Activated T-cell treated with anti-CD3 and anti-CD28 coated beads, Interleukin-2, amount 50 U/mL, for 48 hours (primary cell): ENCODE data around the gene NCKAP1.
A peak's percentile ranks its signal among the peaks of the same experiment; 100 is the strongest.
"Not testable (repeated sequence)": the region's sequence is repeated elsewhere in the genome, so short reads cannot be mapped to it uniquely, and the experiment has no call there.

Experiments
- DNase-seq, 2 experiments: peaks; one replicate each; pipeline ENCODE4 v3.0.0-alpha.2; 2020

Gene NCKAP1

DNA sequence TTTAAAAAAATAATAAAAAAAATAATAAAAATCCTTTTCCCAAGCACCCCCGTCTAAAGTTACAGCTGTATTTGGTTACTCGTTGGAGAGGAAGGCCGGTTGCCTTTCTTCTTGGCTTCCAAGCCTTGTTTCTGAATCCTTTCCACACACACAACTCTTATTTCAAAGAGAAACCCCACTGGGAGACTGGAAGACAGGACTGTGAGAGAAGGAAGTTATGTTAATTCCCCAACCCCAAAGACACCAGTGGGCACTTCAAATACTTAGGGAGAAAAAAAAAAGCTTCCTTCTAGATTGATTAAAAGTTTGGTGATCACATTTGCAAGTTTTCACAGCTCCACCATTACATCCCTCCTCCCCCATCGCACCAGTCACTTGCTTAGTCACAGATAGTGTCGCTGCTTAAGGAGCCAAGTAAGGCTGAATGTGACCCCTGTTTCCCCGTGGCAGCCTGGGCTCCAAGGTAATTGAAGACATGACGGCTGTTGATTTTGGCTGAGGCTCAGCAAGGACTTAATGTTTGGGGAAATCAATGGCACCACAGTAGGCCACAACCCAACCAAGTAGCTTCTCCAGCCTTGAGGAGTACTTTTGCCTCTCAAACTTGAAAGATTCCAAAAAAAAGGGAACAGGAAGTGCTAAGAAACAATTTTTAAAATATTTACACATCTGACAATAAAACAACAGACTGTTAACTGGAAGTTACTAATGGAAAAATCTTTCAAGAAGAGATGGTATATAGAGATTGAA lies 131.0 kb downstream of the NCKAP1 start:
- no peak for DNase-seq

DNA sequence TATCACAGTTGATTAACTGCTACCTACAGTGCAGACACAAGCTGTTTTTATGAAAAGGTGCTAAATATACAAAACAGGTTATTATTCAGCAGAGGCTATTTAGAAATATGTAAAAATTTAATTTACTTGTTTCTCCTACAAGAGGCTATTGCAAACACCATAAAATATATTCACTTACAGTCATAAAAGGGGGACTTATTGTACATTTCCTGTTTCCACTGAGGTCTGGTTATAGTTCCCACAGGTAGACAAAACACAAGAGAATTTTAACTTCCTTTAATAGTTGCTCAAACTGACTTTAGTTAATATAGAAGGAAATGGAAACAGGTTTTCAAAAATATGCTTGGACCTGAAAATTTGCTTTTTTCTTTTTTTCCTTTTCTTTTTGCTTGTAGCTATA lies 131.8 kb downstream of the NCKAP1 start:
- no peak for DNase-seq

DNA sequence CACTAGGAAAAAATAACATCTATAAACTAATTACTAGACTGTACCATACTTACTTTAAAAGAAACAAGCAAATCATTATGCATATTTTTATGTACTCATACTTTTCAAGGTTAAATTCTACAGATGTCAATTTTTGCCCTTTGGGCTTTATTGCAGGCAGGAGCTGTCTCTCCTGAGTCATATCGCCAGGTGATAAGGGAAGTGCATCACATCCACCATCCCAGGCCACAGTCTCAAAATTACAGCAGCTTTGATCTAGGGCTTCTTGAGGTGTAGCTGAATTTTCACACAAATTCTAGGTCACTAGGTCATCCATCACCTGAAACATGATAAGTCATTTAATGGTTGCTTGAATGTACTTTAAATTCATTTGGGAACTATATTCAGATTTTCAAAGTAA lies 133.4 kb downstream of the NCKAP1 start:
- DNase-seq: no peak

DNA sequence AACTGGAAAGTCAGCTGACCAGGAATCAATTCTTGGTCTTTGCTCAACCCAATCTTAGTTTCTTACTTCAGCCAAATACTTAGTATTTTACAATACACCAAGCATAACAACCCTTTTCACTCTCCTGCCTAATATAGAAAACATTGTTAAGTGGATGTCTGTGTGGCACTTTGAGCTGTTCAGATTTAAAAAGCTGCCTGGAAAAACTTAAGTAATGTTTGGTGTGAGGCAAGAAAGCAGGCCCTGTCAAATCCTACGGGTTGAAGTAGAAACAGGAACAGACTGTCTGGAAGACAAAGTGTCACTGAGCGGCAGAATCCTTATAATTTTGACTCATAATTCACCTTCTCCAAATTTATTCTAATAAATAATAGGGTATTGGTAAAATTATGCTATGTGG lies 134.7 kb downstream of the NCKAP1 start:
- no peak for DNase-seq

DNA sequence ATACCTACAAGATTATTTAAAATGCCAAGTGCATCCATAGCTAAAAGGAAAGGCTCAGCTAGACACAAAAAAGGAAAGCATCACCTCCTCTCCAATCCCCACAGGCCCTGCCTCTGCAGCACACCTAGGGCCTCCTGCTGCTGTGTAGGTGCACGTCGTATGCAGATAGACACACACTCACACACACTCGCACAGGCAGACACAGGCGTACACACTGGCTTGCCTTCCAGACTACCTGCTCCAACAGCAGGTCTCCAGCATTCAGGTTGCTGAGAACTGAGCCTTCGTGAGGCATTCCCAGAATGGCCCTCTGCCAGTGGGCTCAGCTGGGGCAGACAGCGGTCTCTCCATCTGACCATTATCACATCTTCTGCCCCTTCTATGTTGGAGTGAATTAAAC lies 136.5 kb downstream of the NCKAP1 start:
- no peak for DNase-seq

DNA sequence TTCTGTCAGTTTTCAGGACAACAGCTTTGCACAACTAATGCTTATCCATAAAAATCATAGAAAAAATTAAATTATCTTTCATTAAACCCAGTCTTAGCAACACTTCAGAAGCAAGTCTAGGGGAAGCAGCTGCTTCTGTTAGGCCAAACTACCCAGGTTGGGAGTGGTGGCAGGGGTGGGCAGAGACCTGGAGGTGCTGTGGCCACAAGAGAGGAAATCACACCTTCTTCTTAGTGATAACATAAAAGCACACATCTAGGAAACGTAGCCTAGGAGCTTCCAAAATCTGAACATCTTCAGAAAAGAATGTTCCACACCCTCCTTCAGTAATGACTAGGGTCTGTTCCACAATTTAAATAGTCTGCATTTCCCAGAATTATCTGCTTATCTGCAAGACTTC lies 139.5 kb downstream of the NCKAP1 start:
- no peak for DNase-seq

DNA sequence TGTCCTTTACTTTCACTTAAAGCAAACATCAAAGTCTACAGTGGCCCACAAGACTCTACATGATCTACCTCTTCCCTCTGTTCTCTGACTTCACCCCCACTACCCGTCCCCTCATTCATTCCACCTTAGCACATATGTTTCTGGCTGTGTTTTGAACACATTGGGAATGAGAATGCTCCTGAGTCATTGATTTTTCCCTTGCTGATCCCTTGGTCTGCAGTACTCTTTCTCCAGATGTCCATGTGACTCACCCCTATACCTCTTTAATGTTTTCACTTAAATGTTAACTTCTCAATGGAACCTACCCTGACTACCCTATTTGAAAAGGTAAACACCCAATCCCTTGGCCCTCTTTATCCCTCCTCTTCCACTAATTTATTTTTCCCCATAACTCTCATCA lies 141.1 kb downstream of the NCKAP1 start:
- DNase-seq: no peak

DNA sequence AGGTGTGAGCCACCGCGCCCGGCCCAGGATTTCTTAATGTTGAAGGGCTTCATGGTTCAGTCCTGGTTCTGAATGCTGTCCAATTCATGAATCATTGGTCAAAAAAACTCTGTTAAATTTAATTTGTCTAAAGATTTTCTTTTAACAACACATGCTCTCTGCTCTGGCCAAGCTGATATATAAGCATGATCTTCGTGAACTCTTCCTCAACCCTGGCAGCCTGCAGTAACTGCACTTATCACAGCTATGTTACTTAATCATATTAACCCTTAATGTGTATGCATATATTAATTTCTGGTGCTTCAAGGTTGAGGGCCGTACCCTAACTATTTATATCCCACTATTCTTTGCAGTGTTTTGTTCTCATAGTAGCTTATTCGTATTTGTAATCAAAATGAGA lies 142.5 kb downstream of the NCKAP1 start:
- no peak for DNase-seq

DNA sequence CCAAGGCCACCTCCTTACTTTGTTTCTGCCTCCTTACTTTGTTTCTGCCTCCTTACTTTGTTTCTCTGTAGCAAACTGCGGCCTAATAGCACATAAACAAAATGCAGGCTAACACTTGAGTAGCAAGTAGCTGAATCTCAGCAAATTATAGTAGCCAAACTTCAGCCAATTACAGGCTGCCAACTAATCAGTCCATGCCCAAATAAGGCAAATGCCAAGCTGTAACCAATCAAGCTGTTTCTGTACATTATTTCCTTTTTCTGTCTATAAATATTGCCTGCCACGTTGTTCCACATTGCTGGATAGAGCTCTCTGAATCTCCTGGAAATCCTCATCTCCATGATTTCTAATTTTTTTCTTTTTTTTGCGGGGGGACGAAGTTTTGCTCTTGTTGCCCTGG lies 143.1 kb downstream of the NCKAP1 start:
- no peak for DNase-seq

DNA sequence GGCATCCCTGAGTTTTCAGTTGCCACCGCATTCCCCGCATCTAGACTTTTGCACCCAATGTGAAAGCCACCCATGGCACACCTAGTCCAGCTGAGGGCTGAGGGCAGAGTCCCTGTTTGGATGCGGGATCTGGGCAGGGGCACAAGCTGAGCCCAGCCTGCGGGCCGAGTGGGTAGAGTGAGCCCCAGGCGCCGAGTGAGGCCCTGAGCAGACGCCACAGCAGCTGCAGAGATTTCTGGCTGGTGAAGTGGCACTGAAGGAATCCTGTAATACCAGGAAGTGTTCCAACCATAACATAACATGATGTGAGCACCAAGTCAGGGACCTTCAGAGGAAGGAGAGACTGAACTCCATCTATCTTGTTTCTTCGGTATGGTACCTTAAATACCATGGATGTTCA lies 144.1 kb downstream of the NCKAP1 start:
- no peak for DNase-seq

DNA sequence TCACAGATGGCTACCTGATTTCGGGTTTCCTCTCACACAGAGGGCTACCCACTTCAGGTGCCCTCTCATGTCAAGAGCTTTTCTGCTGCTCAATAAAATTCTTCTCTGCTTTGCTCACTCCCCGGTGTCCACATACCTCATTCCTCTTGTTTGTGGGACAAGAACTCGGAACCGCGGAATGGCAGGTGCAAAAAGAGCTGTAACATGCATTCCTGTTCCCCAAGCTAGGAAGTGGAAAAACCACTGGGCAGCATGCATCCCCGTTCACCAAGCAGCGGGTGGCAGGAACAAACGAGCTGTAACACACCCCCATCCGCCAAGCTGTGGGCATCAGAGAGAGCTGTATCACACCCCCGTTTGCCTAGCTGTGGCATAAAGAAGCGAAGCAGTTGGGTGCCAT lies 144.6 kb downstream of the NCKAP1 start:
- no peak for DNase-seq

DNA sequence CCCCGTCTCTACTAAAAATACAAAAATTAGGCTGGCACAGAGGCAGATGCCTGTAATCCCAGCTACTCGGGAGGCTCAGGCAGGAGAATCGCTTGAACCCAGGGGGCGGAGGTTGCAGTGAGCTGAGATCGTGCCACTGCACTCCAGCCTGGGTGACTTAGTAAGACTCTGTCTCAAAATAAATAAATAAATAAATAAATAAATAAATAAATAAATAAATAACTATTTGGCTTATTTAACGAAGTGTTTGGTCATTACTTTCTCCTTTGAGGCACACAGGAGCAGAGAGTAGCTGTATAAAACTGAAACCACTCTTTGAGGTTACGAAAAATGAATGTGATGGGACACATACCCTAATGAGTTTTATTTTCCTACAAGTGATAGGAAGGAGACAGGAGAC lies 145.2 kb downstream of the NCKAP1 start:
- DNase-seq: not testable (repeated sequence)

DNA sequence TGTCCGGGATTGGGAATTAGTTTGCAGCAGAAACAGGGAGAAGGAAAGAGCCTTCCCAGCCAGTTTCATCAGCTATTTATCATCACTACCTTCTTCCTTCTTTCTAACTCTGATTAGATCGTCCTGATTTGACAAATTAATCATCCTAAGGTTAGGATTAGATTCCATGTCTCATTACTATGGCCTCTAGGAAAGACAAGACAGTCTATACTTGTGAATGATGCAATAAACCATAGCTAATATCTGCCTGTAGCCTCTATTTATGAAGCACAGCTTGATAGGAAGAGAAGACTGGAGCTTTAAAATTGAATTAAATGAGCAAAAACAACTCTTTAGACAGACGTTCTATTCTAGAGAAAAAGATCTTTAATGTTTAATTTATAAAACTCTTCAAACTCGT lies 146.6 kb downstream of the NCKAP1 start:
- DNase-seq: no peak

DNA sequence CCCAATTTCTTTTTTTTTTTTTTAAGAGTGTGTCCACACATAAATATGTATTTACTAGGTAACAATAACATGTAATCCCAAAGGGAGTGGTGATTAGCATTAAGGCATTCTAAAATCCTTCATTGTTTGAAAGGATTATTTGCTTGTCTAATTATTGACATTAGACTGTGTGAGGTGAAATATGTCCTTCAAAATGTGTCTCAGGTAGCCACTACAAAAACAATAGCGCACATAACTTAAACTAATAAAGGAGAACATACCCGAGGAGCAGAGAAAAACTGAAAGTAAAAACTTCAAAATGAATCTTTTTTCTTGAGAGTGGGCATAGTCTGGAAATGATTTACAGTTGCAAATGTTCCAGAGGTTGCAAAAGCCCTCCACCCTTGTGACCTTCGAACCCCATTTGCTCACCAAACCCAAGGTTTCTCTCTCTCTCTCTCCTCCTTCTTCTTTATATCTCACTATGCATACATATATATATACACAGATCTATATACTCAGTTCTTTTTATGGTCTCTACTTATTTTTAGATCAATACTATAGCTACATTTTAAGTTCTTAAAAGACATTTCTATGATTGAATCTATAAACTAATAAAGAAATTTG lies 147.4 kb downstream of the NCKAP1 start:
- no peak for DNase-seq

DNA sequence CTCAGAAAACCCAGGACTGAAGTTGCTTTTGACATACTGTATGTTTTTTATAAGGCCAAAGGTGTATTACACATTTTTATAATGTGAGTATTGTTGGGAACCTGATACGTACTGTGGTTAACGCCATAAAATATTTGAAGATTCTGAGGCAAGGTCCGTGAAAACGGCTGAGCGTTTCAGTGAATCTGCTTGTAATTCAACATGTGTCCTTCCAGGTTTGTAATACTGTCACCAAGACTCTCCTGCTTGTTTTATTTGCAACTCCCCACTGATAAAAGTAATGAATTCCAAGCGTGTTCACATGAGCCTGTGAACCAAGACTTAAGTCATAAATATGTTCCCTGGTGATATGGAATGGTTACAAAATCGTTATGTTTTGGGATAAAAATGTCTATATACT lies 148.0 kb downstream of the NCKAP1 start:
- DNase-seq: no peak

DNA sequence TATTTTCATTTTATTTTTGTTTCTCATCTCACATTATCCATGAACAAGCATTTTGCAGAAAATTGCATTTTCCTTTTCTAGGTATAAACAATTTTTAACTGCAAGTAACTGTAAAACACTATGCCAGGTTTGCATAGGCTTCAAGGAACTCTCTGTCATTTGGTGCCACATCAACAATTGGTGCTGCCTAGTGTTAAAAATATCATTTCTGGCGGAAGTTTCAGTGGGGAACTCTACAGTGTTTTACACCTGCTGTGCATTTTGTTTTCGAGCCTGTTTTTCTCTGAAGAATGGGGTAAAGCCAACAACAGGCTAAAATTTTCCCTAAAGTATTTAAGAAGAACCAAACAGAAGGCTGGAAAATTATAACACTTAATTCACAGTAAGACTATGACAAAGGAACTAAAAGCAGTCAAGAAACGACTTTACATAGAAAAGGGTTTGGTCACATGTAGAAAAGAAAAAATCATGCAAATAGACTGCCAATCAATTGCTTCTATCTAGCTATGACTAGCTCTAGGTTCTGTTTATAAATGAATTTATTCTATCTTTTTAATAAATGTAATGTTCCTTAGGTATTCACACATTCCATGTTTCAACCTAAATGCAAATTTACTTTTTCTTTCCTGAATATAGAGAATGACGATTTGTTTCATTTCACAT lies 150.4 kb downstream of the NCKAP1 start:
- DNase-seq: no peak

DNA sequence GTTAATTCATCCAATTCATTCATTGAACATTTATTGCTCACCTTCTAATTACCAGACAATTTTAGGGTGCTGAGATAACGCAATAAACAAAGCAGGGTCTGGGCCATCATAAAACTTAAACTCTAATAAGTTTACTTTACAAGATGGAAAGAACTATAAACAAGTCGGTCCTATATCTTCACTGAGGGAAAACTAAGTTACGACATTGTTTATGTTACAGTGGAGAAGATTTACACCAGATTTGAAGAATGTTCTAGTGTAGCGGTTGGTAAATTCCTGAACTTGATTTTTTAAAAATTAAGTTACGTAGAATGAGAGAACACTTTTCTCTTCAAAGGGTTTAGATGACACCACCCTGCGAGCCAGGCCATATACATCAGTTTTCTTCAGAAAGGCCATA lies 151.2 kb downstream of the NCKAP1 start:
- no peak for DNase-seq

DNA sequence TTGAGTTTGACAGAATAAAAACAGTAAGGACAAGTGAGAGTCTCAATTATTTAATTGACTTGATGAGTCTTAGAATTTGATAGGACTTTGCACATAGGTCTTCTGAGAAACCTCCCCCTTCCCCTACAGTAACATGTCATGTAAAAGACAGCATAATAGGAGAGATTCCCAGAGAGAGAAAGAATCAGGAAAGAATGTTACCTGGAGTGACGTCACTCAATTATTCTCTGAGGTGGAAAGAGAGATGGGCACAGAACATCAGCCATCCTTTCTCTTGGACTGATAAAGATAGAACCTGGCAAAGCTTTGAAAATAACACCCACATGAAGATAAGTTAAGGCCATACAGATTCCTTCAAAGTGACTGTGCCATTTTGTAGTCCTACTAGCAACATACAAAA lies 152.5 kb downstream of the NCKAP1 start:
- no peak for DNase-seq

DNA sequence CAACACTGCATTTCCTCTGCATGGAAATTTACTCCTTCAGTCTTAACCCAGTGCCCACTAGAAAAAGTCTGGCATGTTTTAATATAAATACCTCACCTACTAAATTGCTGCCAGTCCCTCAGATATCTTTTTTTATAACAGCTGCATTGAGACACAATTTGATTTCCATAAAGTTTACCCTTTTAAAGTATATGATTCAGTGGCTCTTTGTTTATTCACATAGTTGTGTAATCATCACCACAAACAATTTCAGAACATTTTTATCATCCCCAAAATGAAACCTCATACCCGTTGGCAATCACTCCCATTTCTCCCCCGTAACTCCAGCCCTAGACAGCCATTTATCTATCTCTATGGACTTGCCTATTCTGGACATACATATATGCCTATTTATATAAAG lies 154.8 kb downstream of the NCKAP1 start:
- no peak for DNase-seq

DNA sequence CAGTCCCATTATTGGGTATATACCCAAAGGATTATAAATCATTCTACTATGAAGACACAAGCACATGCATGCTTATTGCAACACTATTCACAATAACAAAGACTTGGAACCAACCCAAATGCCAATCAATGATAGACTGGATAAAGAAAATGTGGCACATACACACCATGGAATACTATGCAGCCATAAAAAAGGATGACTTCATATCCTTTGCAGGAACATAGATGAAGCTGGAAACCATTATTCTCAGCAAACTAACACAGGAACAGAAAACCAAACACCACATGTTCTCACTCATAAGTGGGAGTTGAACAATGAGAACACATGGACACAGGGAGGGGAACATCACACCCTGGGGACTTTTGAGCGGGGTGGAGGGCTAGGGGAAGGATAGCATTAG lies 158.2 kb downstream of the NCKAP1 start:
- DNase-seq: not testable (repeated sequence)

DNA sequence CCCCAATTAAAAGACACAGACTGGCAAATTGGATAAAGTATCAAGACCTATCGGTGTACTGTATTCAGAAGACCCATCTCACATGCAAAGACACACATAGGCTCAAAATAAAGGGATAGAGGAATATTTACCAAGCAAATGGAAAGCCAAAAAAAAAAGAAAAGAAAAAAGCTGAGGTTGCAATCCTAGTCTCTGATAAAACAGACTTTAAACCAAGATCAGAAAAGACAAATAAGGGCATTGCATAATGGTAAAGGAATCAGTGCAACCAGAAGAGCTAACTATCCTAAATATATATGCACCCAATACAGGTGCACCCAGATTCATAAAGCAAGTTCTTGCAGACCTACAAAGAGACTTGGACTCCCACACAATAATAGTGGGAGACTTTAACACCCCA lies 161.6 kb downstream of the NCKAP1 start:
- DNase-seq: not testable (repeated sequence)

DNA sequence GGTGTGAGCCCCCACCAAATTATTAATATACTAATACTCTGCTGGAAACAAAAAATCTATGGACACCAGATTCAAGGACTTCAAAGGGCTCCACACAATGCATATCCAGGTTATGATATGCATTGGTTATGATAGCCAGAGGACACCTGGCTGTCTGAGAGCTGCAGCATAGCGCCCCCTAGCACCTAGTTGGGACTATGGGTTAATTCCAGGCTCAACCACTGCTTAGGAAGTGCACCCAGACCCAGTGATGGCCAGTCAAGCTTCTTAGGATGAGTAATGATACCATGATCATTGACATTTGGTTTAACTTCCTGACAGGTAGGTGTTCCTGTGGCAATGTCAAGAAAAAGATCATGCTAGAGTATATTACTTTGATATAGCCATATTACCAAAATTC lies 168.0 kb downstream of the NCKAP1 start:
- peak; percentile 21 to 26 for DNase-seq

DNA sequence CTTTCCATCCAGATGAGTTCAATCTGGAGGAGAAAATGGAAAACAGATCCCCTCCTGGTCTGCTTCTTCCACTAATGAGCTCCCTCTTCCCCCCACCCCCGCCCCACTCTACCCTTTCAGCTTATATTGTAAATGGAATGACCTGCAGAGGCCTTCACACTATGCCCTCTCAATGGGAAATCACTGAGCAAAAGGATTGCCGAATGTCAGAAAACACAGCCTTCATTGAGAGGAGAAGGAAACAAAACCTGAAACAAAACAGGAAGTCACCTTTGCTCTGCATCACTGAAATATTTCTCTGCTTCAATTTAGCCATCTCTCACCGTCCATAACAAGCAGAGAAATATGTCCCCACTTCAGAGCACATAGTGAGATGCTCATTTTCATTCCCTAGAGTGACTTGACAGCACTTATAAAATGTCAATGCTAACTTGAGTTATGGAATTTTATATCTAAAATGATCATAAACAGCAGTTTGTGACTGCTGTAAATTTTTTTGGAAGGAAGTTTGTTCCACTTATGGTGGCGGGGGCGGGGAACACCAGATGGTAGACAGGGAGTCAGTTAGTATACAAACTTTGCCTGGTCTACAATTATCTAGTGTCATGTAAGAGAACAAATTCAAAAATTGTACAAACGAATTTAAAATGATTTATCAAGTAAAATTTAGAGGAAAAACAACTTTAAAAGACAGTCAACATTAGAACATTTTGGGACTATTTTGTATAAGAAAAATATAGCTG lies 170.0 kb downstream of the NCKAP1 start:
- DNase-seq: no peak
